Activated CD4-positive, alpha-beta T cell treated with anti-CD3 and anti-CD28 coated beads, Interleukin-2, amount 50 U/mL, for 16 hours (primary cell): ENCODE results near the gene ASTN2.

Experiments used
- DNase-seq: peaks from one replicate; pipeline ENCODE4 v3.0.0-alpha.2; 2020

Gene ASTN2

DNA sequence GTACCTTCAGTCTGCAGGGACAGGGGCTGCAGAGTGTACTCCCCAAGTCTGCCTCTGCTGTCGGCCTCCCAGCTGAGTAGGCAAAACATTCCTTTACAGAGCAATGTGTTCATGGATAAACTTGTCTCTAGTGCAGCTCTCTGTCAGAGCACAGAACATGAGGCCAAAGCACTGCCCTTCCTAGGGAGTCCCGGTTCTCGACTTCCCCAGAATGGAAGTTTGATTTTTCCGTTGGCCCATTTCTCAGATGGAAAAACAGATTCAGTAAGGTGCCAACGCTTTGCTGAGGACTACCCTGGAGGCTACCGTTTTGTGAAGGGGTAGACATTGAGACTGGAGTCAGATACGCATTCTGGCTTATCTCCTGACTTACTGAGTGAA is 728.2 kb downstream of the ASTN2 start:
- no peak for DNase-seq

DNA sequence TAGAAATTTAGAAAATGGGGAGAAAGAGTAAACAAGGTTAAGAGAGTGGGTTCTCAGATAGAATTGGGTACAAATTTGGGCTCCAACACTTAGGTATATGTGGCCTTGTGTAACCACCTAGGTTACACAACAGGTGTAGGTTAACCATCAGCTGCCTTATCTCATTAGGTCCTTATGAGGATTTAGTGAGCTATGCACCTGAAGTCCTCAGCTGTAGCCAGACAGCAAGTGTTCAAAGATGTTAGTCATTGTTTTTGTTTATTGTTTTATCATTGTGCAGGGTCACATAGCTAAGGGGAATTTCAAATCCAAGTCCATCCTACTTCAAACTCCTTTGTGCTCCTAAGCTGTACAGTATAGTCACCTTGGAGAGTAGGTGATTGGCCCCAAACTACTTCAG is 728.7 kb downstream of the ASTN2 start:
- DNase-seq = no peak

DNA sequence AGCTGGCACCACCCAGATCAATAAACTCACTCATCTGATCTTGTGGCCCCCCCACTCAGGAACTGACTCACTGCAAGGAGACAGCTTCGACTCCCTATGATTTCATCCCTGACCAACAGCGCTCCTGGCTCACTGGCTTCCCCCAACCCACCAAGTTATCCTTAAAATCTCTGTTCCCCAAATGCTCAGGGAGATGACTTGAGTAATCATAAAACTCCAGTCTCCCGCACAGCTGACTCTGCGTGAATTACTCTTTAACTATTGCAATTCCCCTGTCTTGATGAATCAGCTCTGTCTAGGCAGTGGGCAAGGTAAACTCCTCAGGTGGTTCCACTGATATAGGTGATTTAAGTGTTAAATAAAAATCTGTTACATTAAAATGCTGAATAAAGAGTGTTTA is 729.7 kb downstream of the ASTN2 start:
- no peak for DNase-seq

DNA sequence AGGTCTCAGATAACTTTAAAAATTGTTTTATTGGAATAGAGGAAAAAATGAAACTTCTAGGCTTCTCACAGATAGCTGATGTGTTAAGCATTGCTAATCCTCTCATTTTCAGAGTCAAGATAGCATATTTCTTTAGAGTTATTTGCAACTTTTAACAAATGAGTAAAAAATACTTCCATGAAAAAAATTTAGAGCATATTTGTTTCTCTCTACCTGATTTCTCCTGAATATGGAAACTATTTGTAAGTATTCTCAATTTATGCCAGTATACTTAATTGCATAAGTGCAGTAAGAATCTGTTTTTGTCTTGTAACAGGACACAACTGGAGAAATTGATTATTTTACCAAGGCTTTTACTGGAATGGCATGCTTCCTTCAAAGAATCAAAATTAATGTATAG is 731.3 kb downstream of the ASTN2 start:
- DNase-seq = no peak

DNA sequence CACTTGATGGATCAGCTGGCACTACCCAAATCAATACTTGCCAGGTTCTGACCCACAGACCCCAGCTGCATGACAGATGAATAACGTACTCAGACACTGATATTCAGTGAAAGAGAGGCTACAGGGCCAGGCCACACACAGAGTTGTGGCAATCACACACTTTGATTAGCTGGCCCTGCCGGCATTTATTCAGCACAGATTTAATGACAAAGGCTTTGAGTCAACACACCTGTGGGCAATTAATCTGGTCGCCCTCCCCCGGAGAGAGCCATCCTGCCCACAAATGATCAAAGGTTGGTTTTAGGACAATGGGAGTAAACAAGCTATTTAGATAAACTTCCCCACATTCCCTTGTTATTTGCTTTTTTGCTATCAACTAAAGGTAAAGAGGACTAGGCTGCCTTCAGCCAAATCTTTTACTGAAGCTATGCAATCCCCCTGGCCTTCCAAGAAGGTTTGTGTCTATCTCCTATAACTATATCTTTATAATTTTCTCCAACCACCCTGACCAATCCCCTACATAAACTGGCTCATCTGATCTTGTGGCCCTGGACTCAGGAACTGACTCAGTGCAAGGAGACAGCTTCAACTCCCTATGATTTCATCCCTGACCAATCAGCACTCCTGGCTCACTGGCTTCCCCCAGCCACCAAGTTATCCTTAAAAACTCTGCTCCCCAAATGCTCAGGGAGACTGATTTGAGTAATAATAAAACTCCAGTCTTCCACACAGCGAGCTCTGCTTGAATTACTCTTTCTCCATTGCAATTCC is 740.5 kb downstream of the ASTN2 start:
- DNase-seq = no peak

DNA sequence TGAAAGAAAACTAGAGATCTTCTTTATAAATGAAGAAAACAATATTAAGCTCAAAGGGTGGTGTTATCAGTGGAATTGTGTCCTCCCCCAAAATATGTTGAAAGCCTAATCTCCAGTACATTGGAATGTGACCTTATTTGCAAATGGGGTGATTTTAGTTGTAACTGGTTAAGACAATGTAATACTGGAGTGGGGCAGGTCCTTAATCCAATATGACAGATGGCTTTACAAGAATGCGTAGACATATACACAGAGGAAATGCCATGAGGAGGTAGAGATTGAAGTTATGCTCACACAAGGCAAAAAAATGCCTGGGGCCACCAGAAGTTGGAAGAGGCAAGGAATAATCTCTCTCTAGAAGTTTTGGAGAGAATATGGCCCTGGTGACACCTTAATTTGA is 741.5 kb downstream of the ASTN2 start:
- no peak for DNase-seq

DNA sequence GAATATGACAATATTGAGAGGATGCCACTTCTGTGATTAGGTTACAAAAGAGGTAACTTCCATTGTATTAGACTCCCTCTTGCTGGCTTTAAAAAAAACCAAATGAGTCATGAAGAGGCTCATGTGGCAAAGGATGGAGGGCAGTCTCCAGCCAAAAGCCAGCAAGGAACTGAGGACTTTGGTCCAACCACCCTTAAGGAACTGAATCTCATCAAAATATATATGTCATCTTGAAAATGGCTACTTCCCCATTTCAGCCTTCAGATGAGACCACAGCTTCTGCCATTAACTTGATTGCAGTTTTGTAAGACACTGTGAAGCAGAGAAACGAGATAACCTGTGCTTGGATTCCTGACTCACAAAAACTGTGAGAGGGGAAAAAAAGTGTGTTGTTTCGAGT is 743.3 kb downstream of the ASTN2 start:
- no peak for DNase-seq

DNA sequence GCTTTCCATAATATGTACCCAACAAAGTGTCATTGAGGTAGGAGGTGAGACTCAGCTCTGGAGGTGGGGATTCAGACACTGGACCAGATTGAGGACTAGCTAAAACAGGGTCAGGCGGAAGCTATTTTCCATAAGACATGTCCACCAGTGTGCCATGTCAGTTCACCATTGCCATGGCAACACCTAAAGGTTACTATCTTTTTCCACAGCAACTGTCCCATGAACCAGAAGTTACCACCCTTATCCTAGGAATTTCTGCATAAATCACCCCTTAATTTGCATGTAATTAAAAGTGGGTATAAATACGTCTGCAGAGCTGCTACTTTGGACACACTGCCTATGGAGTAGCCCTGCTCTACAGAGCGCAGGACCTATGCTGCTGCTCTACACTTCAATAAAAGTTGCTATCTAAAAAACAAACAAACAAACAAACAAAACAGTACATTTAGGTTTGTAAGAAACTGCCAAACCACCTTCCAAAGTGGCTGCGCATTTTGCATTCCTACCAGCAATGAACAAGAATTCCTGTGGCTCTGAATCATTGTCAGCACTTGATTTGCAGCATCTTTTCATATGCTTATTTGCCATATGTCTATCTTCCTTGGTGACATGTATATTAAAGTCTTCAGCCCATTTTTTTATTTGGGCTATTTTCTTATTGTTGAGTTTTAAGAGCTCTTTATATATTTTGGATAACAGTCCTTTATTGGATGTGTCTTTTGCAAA is 745.7 kb downstream of the ASTN2 start:
- no peak for DNase-seq

DNA sequence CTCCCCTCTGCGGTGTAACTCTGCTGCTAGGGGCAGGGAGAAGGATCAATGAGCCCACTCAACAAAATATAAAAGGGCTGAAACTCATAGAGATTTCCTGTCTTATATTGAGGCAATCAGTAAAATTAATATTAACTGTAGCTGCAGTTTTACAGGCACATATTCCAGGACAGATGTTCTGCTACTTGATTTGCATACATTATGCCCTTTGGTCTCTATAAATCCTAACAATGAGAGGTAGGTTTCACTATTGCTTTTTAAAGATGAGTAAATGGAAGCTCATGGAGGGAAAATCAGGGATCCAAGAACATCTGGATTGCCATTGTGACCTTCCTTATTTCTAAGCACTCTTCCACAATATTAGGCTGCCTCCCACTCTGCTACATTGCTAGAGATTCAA is 751.3 kb downstream of the ASTN2 start:
- no peak for DNase-seq

DNA sequence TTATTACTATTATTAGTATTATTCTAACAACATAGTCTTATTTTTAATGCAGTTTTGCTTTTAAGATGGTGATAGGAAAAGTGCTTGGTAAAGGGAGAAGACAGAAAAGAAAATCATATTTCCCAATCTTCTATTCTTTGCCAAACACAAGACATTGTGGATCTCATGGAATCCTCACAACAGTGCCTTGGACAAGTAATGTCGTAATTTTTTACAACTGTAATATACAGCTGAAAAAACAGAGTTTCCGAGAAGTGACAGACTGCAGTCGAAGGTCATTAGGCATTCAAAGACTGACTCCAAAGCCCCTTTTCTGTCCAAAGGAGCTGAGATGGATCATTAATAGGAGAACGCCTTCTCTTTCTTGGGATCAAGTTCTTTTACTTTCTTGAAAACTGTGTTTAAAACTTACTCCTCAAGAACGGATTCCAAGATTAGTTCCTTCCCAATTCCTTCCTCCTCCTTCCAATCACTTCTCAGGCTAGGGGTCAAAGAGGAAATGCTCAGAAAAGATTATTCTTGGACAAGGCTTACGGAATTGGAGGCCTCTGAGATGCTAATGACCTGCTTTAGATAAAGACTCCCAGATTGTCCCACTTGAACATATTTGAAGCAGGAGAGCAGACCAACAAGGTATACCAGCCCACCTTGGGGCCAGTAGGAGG is 752.1 kb downstream of the ASTN2 start:
- no peak for DNase-seq

DNA sequence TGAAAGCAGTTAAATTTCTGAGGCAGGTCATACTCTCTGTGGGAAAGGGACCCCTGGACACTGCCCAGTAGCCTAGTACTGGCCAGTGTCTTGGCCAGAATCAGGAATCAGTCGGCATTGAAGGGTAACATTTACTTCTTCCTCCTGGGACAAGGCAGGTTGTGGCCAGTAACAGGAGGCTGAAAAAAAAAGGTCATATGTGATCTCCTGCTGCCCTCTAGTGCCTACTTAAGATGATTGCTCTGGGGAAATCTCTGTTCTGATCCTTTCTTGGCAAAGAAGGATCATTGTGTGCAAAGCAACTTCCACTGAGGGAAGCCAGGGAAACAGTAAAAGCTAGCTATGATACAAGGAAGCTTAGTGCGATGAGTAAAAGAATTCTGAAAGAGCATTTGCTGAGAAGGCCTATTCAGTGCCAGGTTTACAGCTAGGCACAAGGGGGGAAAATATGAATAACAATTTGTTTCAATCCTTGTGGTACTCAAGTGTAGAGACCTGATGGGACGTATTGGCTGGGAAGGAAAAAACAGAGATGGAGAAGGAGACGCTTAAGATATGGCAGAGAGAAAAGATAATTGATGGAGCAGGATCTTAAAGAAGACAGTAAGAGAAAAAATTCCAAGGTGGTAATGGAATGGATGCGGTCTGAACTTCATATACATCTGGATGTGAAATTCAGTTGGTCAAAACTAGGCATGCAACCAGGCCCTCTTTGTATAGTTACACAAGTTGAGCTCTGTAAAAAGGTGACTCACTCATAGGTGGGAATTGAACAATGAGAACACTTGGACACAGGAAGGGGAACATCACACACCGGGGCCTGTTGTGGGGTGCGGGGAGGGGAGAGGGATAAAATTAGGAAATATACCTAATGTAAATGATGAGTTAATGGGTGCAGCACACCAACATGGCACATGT is 753.6 kb downstream of the ASTN2 start:
- DNase-seq = peak; percentile 28

DNA sequence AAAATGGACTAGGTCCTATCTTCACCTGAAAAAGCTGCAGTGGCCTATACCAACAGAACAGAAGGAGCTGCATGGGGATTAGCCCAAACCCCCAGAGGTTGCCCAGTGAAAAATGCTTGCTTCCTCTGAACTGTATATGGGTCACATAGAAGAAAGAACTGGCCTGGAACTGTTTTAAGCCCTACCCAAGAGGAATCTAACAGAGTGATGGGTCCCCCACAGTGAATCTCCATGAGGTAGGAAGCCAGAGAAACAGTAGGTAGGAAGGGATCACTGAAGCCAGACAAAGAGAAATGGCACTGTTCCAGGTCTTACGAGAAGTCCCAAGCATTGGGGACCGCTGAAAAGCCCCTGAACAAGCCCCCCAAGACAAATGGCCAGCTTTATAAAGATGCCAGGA is 756.6 kb downstream of the ASTN2 start:
- no peak for DNase-seq

DNA sequence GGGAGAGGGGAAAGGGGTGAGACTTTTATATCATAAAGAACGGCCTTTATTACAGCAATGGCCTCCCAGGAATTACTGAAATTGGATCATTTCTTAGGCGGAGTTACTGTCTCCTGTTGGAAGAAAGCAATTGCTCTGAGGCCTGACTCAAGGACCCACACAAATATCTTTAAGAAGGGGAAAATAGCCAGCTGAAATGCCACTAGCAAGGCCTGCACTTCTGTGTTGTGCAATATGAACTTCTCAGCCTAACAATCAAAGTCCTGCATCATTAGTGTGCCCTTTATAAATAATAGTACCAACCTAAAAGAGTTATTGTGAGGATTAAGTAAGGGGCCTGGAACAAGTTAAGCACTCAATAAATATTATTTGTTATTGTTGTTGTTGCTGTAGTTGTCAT is 757.9 kb downstream of the ASTN2 start:
- no peak for DNase-seq

DNA sequence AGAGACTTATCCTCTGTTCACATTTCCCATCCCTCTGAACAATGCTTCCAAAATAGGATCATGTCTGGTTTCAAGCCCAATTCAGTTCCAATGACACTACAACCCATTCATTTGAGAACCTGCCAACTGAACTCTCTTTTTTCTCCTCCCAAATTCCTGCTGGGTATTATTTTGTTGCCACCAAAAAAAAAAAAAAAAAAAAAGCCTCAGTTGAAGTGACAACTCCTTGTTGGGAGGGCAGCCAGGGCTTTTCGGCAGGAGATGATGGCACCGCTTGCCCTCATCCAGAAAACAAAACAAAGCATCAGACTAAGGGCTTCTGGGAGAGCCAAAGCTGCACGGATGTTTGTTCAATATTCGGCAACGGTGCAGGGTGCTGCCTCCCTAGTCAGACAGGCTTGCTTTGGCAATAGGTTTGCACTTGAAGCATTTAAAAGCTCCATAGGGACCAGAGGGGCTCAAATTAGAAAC is 758.3 kb downstream of the ASTN2 start:
- no peak for DNase-seq

DNA sequence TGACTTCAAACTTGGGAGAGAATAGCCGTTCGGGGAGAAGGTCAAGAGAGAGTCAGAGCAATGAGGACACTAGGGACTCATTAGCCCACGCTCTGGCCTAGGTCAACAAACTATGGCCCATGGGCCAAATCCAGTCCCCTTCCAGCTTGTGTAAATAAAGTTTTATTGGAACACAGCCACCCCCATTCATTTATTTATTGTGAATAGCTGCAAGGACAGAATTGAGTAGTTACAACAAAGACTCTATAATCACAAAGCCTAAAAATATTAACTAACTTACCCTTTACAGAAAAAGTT is 760.9 kb downstream of the ASTN2 start:
- no peak for DNase-seq

DNA sequence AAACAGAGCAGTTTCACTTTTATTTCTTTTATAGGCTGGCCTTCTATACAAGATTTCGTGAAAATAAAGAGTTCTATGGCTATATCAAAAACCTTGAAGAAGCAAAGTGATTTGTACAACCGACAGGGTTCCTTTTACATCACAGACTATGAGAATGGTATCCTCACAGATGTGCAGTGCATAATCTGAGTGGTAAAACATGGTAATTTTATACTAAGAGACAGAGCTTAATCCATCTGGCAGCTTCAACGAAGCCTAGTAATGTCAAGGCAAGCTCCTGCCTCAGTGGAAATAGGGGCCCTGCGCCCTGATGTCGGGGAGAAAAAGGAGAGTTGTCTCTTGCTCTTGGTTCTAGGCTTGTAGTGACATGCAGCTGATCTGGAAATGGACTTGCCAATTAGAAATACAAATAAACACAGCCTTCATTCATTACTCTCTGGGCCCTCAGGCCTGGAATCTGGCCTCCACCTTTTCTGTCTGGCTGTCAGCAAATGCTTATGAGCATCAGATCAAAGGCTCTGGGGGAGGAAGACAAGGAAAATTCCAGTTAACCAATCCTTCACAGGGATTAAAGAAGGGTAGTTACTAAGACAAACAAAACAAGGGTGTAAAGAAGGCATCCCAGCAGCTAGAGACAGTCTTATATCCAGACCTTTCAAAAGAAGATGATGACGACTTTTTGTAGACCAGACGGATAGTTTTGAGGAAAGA is 761.4 kb downstream of the ASTN2 start:
- DNase-seq = no peak

DNA sequence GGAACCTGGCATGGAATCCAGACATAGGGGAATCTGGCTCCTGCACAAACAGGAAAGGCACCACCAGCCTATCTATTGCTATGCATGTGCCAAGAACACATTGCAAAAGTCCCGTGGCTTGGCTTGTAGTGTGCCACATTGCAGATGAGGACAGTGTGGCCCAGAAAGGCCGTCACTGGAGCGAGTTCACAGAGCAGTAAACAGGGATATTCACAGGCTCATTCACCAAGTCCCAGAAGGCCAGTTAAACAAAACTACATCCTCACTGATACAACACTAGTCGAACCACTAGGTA is 767.4 kb downstream of the ASTN2 start:
- no peak for DNase-seq

DNA sequence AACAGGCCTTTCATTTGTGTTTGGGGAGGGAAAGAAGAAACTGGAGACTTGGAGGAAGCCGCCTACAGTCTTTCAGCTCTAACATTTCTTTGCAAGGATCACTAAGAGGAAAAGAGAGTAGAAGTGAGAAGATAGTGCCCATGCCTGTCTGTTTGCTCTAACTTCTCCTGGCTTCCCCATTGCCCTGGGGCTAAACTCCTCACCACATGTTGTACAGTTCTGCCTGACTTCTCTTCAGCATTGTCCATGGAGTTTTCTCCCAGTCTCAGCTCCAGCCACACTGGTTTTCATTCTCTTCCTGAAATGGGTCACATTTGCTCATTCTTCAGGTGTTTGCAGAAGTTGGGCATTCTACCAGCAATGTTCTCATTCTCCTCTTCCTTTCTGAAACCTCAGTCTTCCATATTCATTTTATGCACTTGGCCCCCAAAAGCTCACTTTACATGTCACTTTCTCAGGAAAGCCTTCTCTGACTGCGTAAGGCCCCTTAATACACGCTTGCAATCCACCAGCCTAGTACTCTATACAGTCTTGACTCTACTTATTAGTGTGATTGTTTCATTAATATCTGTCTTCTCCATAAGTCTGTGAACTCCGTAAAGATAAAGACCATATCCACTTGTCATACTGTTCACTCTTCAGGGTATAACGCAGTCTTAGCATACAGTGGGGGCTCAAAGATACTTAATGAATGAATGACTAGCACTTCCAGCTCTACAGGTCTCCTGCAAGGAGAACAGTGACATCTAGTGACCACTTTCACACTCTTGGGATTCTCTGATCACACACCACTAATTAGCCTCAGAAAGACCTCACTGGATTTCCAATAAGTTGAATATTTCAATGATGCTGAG is 768.0 kb downstream of the ASTN2 start:
- peak; percentile 2 for DNase-seq

DNA sequence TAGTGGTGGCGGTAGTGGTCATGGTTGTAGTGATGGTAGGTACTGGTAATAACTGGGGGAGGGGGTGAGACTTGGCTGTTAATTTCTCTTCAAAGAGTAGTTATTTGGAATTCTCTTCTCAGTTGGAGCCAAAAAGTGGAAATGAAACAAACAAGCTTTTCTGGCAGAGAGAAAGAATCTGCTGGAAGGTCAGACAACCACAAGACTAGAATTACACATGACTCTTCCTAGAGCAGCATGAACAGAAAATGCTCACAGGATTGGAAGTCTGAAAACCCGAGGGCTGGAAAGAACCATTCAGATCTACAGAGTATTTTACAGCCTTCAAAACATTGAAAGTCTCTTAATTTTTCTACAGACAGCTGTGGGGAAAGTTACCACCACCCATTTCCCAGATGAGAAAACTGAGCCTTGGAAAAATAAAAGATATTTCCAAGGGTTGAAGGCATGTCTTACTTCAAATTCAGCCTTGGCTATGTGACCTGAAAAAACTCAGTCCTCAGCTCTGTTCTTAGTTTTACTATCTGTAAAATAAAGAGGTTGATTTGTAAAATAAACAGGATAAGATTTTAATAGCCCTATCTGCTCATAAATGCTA is 770.7 kb downstream of the ASTN2 start:
- DNase-seq = no peak

DNA sequence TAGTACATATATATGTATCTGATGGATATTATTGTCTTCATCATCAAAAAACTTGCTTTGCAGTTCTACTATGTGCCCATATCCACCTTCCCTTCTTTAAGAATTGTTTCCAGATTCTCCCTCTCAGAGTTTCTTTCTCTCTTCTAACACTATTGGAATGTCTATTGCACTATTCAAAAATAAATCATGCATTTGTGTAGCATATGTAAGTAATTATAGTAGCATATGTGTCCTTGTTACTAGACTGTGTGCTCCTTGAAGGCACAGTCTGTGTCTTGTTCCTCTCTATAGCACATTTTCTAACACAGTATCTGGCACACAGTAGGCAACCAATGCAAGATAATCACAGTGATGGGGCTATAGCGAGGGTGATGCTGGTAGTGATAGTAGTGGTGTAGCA is 771.2 kb downstream of the ASTN2 start:
- DNase-seq = no peak
